GM18519 (cell line): ENCODE data around the gene ARHGAP10.
"Not testable (repeated sequence)": the region's sequence is repeated elsewhere in the genome, so short reads cannot be mapped to it uniquely, and the experiment has no call there.

ENCODE experiments used
- ATAC-seq: cut with Tn5 transposase; IDR thresholded peaks from one replicate; pipeline ENCODE4 v1.9.1; 2021; ENCODE audit warnings: mild to moderate bottlenecking, moderate library complexity; ENCODE audit not compliant: unreplicated experiment, low FRiP score

Gene ARHGAP10

GRCh38 chr4:147879676-147880075, 147.8 kb downstream of the ARHGAP10 start:
- no peak for ATAC-seq

- no peak for ATAC-seq
Measured at GRCh38 chr4:147880511-147880910, 148.6 kb downstream of the ARHGAP10 start.

DNA sequence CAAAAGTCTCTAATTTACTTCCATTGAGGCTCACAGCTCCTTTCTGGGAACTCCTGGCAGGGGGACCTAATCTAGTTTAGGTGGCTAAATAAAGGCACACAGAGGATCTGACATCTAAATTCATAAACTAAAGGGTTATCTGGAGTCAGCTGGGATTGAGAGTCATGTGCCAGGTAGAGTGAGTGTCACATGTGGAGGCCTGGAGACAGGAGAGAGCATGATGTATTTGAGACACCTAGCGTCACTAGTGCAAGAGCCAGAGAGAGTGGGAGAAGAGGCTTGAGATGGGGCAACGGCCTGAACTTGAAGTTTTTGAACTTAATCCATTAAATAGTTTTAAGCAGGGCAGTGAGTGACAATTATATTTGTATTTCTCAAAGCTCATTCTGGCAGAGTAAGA, 152.6 kb downstream of the ARHGAP10 start:
- ATAC-seq: no peak

DNA sequence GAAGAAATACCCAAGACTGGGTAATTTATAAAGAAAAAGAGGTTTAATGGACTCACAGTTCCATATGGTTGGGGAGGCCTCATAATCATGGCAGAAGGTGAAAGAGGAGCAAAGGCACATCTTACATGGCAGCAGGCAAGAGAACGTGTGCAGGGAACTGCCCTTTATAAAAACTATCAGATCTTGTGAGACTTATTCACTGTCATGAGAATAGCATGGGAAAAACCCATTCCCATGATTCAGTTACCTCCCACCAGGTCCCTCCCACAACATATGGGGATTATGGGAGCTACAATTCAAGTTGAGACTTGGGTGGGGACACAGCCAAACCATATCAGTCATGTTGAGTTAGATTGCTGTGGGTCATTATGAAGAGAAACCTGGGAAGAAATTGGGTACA, 153.3 kb downstream of the ARHGAP10 start:
- not testable (repeated sequence) for ATAC-seq

DNA sequence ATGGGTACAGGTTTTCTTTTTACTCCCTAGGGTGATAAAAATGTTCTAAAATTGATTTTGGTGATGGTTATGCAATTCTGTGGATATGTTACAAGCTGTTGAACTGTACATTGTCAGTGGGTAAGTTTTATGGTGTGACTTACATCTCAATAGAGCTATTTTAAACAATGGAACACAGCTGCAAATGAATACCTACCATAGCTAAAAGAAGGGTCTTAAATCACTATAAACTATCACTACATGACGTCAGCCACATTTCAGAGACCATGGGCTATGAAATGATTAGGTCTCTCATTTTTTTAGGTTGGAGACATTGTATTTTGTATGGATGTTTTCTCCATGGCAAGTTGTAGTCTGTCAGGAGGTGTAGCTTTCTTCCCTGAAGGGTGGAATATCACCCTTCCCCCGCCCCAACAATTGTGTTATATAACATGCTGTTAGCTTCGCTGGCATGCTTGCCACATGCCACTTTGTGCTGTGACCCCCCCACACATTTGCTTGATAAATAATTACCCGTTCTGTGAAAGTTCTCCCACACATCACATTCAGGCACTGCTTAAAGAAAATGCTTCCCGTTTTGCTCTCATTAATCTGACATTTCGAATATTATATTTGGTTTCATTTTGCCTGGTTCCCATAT, 159.7 kb downstream of the ARHGAP10 start:
- no peak for ATAC-seq

GRCh38 chr4:147899512-147899911, 167.6 kb downstream of the ARHGAP10 start:
- no peak for ATAC-seq

DNA sequence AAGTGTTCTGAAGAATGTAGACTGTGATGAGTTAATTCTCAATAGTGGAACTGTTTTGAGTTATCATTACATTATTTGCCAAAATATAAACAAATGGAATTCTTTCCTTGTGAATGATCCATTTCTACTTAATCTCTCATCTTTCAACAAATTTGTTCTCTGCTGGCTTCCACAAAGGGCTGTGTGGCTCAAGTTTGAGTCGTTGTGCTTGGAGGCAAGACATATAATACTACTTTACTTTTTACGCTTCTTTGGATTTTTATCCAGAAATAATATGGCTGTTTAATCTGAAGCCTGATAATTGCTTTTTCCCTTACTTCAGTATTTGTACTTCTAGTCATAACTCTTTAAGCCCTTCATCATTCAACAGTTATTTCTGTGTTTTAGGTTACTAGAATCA, 169.5 kb downstream of the ARHGAP10 start:
- no peak for ATAC-seq

- ATAC-seq: no peak
Measured at GRCh38 chr4:147901916-147902315, 170.0 kb downstream of the ARHGAP10 start.

- ATAC-seq: no peak
Measured at GRCh38 chr4:147909225-147909624, 177.3 kb downstream of the ARHGAP10 start.

- no peak for ATAC-seq
Measured at GRCh38 chr4:147910315-147910714, 178.4 kb downstream of the ARHGAP10 start.

DNA sequence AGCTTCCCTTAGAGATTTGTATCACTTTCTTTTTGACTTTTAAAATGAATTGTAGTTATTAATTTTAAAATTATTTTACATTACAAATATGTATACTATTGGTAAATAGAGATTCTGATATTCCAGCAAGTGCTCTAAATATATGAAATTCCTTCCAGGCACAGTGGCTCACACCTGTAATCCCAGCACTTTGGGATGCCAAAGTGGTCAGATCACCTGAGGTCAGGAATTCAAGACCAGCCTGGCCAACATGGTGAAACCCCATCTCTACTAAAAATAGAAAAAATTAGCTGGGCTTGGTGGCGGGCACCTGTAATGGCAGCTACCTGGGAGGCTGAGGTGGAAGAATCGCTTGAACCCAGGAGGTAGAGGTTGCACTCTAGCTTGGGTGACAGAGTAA, 180.2 kb downstream of the ARHGAP10 start:
- ATAC-seq: not testable (repeated sequence)

- ATAC-seq: no peak
Measured at GRCh38 chr4:147913137-147913536, 181.2 kb downstream of the ARHGAP10 start.

DNA sequence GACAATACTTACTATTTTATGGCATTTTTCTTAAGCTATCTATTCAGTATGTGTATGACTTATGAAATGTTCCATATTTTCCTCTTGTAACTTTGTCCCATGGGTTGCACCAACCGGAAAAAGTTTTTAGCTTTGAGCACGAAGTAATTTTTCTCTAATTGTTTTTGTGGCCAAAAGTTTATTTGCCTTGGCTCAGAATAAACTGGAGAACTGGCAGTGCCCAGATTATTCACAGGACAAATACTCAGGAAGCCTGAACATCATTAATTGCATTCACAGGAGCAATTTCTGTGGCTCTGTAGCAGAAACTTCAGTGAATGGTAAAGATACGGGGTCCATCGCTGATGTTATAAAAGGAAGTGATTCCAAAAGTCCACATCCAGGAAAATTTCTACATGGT, 184.5 kb downstream of the ARHGAP10 start:
- no peak for ATAC-seq

DNA sequence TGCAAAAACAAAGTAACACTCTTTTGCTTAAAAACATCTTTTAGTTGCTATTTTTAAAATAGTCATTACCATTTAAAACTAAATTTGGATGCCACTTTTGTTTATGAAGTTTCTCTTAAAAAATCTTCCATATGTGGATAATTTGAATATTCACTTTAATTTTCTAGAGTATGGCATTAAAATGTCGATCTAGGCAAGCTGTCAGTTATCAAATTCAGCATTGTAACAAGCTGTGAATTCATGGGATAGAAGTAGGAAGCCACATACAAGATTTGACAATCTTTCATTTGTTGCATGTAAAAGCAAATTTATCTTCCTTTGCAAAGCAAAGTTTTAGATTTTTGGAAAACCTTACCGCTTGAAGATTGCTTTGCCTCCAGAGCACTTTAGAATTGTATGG, 191.5 kb downstream of the ARHGAP10 start:
- no peak for ATAC-seq

- no peak for ATAC-seq
Measured at GRCh38 chr4:147923854-147924253, 192.0 kb downstream of the ARHGAP10 start.

GRCh38 chr4:147924604-147925412, 192.9 kb downstream of the ARHGAP10 start:
- ATAC-seq: no peak

- no peak for ATAC-seq
Measured at GRCh38 chr4:147927377-147928137, 195.7 kb downstream of the ARHGAP10 start.

GRCh38 chr4:147928400-147928799, 196.5 kb downstream of the ARHGAP10 start:
- no peak for ATAC-seq

DNA sequence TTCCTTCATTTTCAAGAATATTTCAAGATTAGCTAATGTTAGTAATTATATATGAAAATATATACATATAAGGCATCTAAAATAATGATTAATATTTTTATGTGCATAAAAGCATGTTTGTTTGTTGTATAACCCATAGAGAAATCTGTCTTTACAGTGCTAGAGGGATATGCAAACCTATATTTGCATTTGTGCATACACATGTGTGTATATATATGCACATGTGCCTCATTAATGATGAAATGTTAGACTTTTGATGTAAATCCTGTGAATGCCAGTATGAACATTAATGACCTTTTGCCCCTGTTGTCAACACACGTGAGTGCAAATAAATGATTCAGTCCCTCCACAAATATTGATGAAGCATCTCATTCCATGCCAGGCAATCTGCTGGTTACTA, 197.9 kb downstream of the ARHGAP10 start:
- no peak for ATAC-seq

GRCh38 chr4:147933316-147933715, 201.4 kb downstream of the ARHGAP10 start:
- no peak for ATAC-seq

GRCh38 chr4:147933779-147934178, 201.9 kb downstream of the ARHGAP10 start:
- no peak for ATAC-seq
